PC-3 (cell line): ENCODE measurements around the gene SELENOS.

ENCODE experiments used
- CTCF ChIP-seq: fragments of 300-600 bp; sonication (generic); conservative IDR thresholded peaks from 2 replicates; pipeline ENCODE4 v1.5.1; 2017; ENCODE audit warnings: antibody characterized with exemption, low read depth, mild to moderate bottlenecking, low read length
- EZH2 ChIP-seq: fragments of 300-600 bp; sonication (generic); IDR thresholded peaks from one replicate; pipeline ENCODE4 v1.6.1; 2017; ENCODE audit warnings: antibody characterized with exemption, mild to moderate bottlenecking, low read length; ENCODE audit not compliant: unreplicated experiment
- EZH2phosphoT487 ChIP-seq: fragments of 300-600 bp; sonication (generic); IDR thresholded peaks from 2 replicates; pipeline ENCODE4 v1.6.1; 2018; ENCODE audit warnings: mild to moderate bottlenecking, antibody characterized with exemption, low read length, borderline replicate concordance

GRCh38 chr15:101280007-101280406 lies 2.7 kb upstream of the SELENOS start:
- TF ChIP-seq CTCF (no peak), EZH2phosphoT487 (no peak), EZH2 (no peak)
